Measurements from ENCODE around the gene WT1. TPM values are rescaled to one million over a fixed set of nuclear protein-coding genes. Genes with fewer than 3 reads are reported as not detected.

WT1 gene
- total and polyA plus RNA-seq, 10 of the 15 experiments (the other 5 are each of a cell fraction or from before 2014, with no cell fraction given) = 0.07 to 0.37 (median 0.08) TPM; not detected in 7

DNA sequence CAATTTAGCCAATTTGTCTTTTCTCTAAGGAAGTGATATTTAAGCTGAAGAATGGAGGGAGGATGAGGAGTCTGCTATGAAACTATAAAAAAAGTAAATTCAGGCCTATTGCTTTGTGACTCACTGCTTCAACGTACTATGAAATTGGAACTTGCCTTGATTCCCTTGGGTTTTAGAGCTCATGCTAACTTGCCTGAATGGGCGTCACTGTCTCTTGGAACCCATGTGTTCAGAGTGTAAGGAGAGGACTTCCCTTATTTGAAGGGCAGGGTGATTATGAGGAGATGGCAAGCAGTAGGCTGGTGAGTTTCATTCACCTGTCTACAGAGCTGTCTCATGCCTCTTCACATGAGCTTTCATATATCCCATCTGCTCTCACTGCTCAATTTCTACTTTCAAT, 28.7 kb upstream of the WT1 start:
- no TSS peak for BruUV-seq (replicated peaks)
- Histone ChIP-seq H3K9ac (ENCODE audit: control insufficient read depth, insufficient read depth, low read length) (no peak overlapping the region), H3K9me3 (replicated peaks; ENCODE audit: control insufficient read depth, insufficient read depth, low read length) (no peaks in the 10 kb centered on the region), H4K20me1 (ENCODE audit: control insufficient read depth, insufficient read depth) (no peaks in the 10 kb centered on the region), H3K27ac (ENCODE audit: control insufficient read depth, insufficient read depth) (no peak overlapping the region), H3K36me3 (ENCODE audit: control insufficient read depth in 2 of 2, insufficient read depth in 2 of 2, low read length in 1 of 2) (no peaks in the 10 kb centered on the region), H3K4me1 (ENCODE audit: control insufficient read depth, insufficient read depth, low read length) (no peaks in the 10 kb centered on the region), H3K4me3 (no peak overlapping the region), H3K27me3 (replicated peaks in 1 of 2; ENCODE audit: control insufficient read depth in 2 of 2, insufficient read depth in 2 of 2, low read length in 1 of 2) (no peaks in the 10 kb centered on the region; a peak in 1 of 4 replicates), H3K4me2 (ENCODE audit: control insufficient read depth, insufficient read depth) (no peak overlapping the region), H3K79me2 (ENCODE audit: control insufficient read depth, insufficient read depth, low read length) (no peaks in the 10 kb centered on the region), H2AFZ (ENCODE audit: control insufficient read depth, low read depth, low read length) (no peak overlapping the region)
- no peak for ATAC-seq
- ChIA-PET POLR2A (no interaction called here), SMC1A (ENCODE audit: uncharacterized antibody, unreplicated experiment) (no interaction called here), RAD21 (ENCODE audit: unreplicated experiment) (interaction anchor here (0.6 kb wide), 1 partner anchor 13 kb away, joined by 3 read pairs; no protein-coding TSS in a partner anchor), CTCF (no interaction called here)
- in situ Hi-C loops (cut with MboI) = no loop called here
- WGBS (ENCODE audit: insufficient coverage, insufficient replicate concordance, low lambda C conversion rate, missing lambda C conversion rate) = 0% methylated on average over 2 of the region's 2 CpGs
- intact Hi-C loops (cut with micrococcal nuclease; ENCODE audit: unreplicated experiment) = no loop called here
- no peak for DNase-seq (ENCODE audit: low read depth, low spot score)
- no peak for TF ChIP-seq IKZF1 (conservative IDR thresholded peaks at IDR 0.05)
- TF ChIP-seq STAT3 (IDR thresholded peaks at IDR 0.05; ENCODE audit: low read depth, low read length) = no peak
- no peak for TF ChIP-seq NFYA (IDR thresholded peaks at IDR 0.05; ENCODE audit: borderline replicate concordance, low read depth, low read length)
- TF ChIP-seq EED (IDR thresholded peaks at IDR 0.05; ENCODE audit: low read depth) = no peak
- no peak for TF ChIP-seq NFXL1 (IDR thresholded peaks at IDR 0.05; ENCODE audit: borderline replicate concordance)
- no peak for TF ChIP-seq CBX5 (IDR thresholded peaks at IDR 0.05; ENCODE audit: low read depth)
- TF ChIP-seq SP1 (IDR thresholded peaks at IDR 0.05; ENCODE audit: low read depth, low read length) = no peak
- no peak for FAIRE-seq

DNA sequence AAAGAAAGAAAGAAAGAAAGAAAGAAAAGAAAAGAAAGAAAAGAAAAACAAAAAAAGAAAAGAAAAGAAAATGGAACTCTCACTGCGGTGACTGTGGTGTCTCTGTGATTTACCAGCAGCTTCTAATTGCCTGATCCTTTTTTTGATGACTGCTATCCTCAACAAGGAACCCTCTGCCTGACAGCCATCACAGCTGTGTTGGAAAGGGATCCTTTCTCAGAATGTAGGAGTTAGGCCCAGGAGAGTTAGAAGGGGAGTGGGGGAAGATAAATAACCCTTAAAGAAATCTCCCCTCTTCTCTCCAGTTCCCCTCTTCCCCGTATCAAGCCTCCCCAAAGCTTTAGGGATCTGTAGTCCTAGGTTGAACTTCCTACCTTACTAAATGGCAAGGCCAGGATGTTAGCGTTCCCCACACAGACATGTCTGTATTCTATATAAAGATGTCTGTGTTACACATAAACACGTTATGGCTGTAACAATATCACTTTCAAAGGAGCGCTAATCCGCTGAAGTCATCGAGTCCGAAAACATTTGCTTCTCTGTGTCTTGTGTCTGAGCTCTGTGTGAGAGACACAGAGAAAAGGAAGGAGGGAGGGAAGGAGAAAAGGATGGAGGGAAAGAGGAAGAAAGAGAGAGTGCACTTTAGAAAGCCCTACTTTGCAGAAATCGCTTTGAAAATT, 26.8 kb upstream of the WT1 start:
- Histone ChIP-seq H3K4me3 (no peak overlapping the region), H3K9ac (ENCODE audit: control insufficient read depth, insufficient read depth, low read length) (no peak overlapping the region), H2AFZ (ENCODE audit: control insufficient read depth, low read depth, low read length) (no peak overlapping the region), H3K9me3 (replicated peaks; ENCODE audit: control insufficient read depth, insufficient read depth, low read length) (no peaks in the 10 kb centered on the region), H4K20me1 (ENCODE audit: control insufficient read depth, insufficient read depth) (no peaks in the 10 kb centered on the region), H3K27ac (ENCODE audit: control insufficient read depth, insufficient read depth) (no peak overlapping the region), H3K36me3 (ENCODE audit: control insufficient read depth in 2 of 2, insufficient read depth in 2 of 2, low read length in 1 of 2) (no peaks in the 10 kb centered on the region), H3K79me2 (ENCODE audit: control insufficient read depth, insufficient read depth, low read length) (no peaks in the 10 kb centered on the region), H3K27me3 (replicated peaks in 1 of 2; ENCODE audit: control insufficient read depth in 2 of 2, insufficient read depth in 2 of 2, low read length in 1 of 2) (no peaks in the 10 kb centered on the region; a peak in 1 of 4 replicates), H3K4me1 (ENCODE audit: control insufficient read depth, insufficient read depth, low read length) (no peaks in the 10 kb centered on the region), H3K4me2 (ENCODE audit: control insufficient read depth, insufficient read depth) (no peak overlapping the region)
- ChIA-PET SMC1A (ENCODE audit: uncharacterized antibody, unreplicated experiment) (no interaction called here), POLR2A (no interaction called here), RAD21 (ENCODE audit: unreplicated experiment) (no interaction called here), CTCF (no interaction called here)
- intact Hi-C loops (cut with micrococcal nuclease; ENCODE audit: unreplicated experiment) (no loop called here), in situ Hi-C loops (cut with MboI) (no loop called here)
- TF ChIP-seq FOXM1 (IDR thresholded peaks at IDR 0.05; ENCODE audit: low read depth, low read length) = no peak
- TF ChIP-seq, protein P1, sequence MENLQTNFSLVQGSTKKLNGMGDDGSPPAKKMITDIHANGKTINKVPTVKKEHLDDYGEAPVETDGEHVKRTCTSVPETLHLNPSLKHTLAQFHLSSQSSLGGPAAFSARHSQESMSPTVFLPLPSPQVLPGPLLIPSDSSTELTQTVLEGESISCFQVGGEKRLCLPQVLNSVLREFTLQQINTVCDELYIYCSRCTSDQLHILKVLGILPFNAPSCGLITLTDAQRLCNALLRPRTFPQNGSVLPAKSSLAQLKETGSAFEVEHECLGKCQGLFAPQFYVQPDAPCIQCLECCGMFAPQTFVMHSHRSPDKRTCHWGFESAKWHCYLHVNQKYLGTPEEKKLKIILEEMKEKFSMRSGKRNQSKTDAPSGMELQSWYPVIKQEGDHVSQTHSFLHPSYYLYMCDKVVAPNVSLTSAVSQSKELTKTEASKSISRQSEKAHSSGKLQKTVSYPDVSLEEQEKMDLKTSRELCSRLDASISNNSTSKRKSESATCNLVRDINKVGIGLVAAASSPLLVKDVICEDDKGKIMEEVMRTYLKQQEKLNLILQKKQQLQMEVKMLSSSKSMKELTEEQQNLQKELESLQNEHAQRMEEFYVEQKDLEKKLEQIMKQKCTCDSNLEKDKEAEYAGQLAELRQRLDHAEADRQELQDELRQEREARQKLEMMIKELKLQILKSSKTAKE (IDR thresholded peaks at IDR 0.05; ENCODE audit: low read depth, poor library complexity, severe bottlenecking) = no peak
- no peak for TF ChIP-seq SP1 (IDR thresholded peaks at IDR 0.05; ENCODE audit: low read depth, low read length)
- TF ChIP-seq IKZF1 (conservative IDR thresholded peaks at IDR 0.05) = no peak
- TF ChIP-seq EED (IDR thresholded peaks at IDR 0.05; ENCODE audit: low read depth) = no peak
- no peak for TF ChIP-seq SUZ12 (IDR thresholded peaks at IDR 0.05; ENCODE audit: unreplicated experiment)
- no peak for TF ChIP-seq KLF5 (IDR thresholded peaks at IDR 0.05; ENCODE audit: partially characterized antibody)
- no peak for TF ChIP-seq NRF1 (conservative IDR thresholded peaks at IDR 0.05; ENCODE audit: low read depth, low read length)
- TF ChIP-seq CBFB (IDR thresholded peaks at IDR 0.05; ENCODE audit: low read depth) = no peak
- ATAC-seq (no peak), DNase-seq (ENCODE audit: low read depth, low spot score) (no peak), FAIRE-seq (no peak)
- WGBS (ENCODE audit: insufficient coverage, insufficient replicate concordance, low lambda C conversion rate, missing lambda C conversion rate) = 66% methylated on average over 9 of the region's 9 CpGs
- BruUV-seq (replicated peaks) = no TSS peak

Data from GM12878 (cell line).